Measurements from ENCODE around the gene PCSK6. TPM values are rescaled to one million over a fixed set of nuclear protein-coding genes. Genes with fewer than 3 reads are reported as not detected.

Gene PCSK6
- total and polyA plus RNA-seq, 9 donors = 3.8 to 26.0 (median 13.0) TPM

DNA sequence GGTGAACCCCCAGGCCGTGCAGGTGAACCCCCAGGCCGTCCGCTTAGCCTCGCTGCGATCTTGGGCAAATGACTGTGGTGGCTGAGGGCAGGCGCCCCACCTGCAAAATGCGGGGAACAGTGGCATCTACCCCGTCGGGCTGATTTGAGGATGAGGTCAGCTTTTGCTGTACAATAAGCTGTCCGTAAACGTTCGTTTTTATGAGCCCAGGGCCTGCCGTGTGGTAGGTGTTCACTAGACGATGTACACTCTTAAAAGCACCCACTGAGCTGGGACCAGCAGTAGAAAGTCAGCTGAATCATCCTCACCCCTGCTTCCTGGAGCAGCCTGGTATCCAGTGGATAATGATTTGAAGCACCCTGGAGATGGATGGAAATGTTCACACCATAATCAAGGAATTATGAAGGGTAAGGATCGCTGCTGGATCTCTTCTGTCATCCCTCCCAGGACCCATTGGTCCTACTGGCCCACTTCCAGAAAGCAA, 943 bp upstream of the PCSK6 start:
- WGBS, 3 donors = 90 to 93% (median 92%) methylated on average over 15 of the region's 15 CpGs
- Histone ChIP-seq H3K27ac (no peak overlapping the region), H3K9me3 (no peaks in the 10 kb centered on the region), H3K4me1 (ENCODE audit: insufficient read depth) (no peaks in the 10 kb centered on the region), H3K4me3 (no peak overlapping the region), H3K36me3 (no peaks in the 10 kb centered on the region), H3K27me3 (no peaks in the 10 kb centered on the region)
- no peak for DNase-seq
- no peak for TF ChIP-seq POLR2A (IDR thresholded peaks at IDR 0.05)
- TF ChIP-seq, protein P1, sequence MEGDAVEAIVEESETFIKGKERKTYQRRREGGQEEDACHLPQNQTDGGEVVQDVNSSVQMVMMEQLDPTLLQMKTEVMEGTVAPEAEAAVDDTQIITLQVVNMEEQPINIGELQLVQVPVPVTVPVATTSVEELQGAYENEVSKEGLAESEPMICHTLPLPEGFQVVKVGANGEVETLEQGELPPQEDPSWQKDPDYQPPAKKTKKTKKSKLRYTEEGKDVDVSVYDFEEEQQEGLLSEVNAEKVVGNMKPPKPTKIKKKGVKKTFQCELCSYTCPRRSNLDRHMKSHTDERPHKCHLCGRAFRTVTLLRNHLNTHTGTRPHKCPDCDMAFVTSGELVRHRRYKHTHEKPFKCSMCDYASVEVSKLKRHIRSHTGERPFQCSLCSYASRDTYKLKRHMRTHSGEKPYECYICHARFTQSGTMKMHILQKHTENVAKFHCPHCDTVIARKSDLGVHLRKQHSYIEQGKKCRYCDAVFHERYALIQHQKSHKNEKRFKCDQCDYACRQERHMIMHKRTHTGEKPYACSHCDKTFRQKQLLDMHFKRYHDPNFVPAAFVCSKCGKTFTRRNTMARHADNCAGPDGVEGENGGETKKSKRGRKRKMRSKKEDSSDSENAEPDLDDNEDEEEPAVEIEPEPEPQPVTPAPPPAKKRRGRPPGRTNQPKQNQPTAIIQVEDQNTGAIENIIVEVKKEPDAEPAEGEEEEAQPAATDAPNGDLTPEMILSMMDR (IDR thresholded peaks at IDR 0.05) = no peak
- intact Hi-C loops (cut with DNase I) = loop anchor here in 1 of 4 donors (10.0 kb wide), 1 partner anchor 186 kb away; no protein-coding TSS in a partner anchor

DNA sequence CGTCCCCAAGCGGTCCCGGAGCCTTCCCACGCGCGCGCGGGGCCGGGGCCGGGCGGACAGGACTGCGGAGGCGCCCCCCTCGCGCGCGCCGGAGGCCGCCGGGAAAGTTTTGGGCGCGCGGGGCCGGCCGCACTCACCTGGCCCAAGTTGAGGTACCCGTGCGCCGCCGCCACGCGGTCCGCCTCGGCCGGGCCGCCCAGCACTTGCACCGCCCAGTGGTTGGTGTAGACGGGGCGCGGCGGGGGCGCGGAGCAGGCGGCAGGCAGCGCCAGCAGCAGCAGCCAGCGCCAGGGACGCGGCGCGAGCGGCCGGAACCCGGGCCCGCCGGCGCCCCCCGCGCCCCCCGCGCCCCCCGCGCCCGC, 289 bp downstream of the PCSK6 start:
- H3K27ac ChIP-seq = no peak overlapping the region
- H3K4me1 ChIP-seq (ENCODE audit: insufficient read depth) = no peaks in the 10 kb centered on the region
- no peak for TF ChIP-seq POLR2A (IDR thresholded peaks at IDR 0.05)
- TF ChIP-seq, protein P1 (IDR thresholded peaks at IDR 0.05) = no peak
- TF ChIP-seq EP300 (IDR thresholded peaks at IDR 0.05) = no peak
- DNase-seq = peak in 3 of 5 donors; percentile 46 to 60 (median 52)
- intact Hi-C loops (cut with DNase I) = no loop called here
- no peaks in the 10 kb centered on the region for H3K9me3 ChIP-seq
- peak overlapping the region; percentile 10 for H3K4me3 ChIP-seq
- no peaks in the 10 kb centered on the region for H3K27me3 ChIP-seq
- no peaks in the 10 kb centered on the region for H3K36me3 ChIP-seq
- 0 to 1% (median 1%) methylated on average over 8 to 60 of the region's 62 CpGs for WGBS, 3 donors

DNA sequence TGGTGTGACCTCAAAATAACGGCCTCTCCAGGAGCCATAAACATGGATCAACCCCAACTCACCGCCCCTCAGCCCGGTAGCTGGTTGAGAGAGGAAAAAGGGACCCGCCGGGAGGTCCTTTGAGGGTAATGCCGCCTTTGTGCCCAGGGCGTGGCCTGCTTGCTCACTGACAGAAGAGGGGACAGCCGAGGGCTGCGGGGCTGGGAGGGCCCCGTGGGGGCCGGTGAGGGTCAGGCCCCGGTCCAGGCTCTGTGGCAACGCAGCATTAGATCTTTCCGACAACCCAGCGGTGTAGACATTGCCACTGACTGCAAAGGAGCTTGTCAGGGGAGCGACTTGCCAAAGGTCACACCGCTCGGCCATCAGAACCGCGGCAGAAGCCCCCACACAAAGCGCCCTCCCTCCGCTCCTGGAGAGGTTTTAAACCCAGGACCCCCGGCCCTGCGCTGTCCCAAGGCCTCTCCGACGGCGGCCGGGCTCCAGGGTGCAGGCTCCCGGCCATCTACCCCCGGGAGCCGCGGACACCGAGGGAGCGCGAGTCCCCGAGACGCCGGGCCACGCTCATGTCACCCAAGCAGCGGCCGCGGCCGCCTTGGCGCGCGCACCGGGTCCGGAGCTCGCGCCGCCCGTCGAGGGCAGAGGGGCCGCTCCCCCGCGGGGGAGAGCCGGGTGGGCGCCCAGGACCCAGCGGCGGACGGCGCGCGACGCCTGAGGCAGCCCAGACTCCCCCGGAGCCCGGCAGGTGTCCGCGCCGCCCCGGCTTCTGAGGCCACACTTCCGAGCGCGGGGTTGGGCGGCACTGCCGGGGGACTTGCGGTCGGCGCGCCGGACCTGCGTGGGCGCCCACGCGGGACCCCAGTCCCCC, 975 bp downstream of the PCSK6 start:
- peak in 1 of 5 donors; percentile 22 for DNase-seq
- Histone ChIP-seq H3K9me3 (no peaks in the 10 kb centered on the region), H3K4me1 (ENCODE audit: insufficient read depth) (no peaks in the 10 kb centered on the region), H3K27me3 (no peaks in the 10 kb centered on the region), H3K4me3 (peak overlapping the region; percentile 10), H3K27ac (no peak overlapping the region), H3K36me3 (no peaks in the 10 kb centered on the region)
- TF ChIP-seq, protein P1 (IDR thresholded peaks at IDR 0.05) = no peak
- TF ChIP-seq POLR2A (IDR thresholded peaks at IDR 0.05) (no peak), EP300 (IDR thresholded peaks at IDR 0.05) (no peak)
- 15 to 27% (median 20%) methylated on average over 45 to 85 of the region's 85 CpGs for WGBS, 3 donors
- intact Hi-C loops (cut with DNase I) = no loop called here

DNA sequence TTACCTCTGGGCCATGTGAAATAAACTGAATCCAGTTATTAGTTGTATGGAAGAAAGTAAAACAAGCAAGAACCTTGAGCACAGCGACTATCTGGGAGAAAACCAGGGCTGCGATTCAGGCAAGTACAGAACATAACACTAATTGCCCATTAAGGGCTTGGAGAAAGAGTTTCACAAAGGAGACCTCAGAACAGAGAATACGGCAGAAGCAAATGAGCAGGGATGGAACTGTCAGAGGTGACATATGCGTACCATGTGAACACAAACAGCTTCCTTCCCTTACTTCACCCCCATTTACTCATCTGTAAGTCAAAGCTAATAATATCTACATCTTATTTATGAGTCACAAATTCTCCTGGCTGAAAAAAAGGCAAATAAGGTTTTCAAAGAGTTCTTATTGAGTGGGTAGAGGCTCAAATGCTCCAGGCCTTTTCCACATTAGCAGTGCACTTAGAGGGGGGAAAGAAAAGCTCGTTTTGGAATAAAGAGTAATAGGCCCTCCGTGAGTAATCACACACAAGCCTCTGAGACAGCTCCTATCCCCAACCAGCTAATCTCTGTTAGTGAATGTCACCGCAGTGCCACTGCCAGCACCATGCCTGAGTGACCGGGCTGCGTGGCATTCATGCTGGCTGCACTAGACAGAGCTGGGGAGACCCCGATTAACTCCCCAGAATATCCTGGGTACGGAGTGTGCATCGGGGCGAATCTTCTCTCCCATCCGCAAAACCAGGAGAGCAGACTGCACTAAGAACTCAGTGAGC, 2.6 kb downstream of the PCSK6 start:
- DNase-seq = no peak
- no peaks in the 10 kb centered on the region for H3K27me3 ChIP-seq
- WGBS, 3 donors = 87 to 91% (median 88%) methylated on average over 14 of the region's 14 CpGs
- no peak overlapping the region for H3K4me3 ChIP-seq
- H3K9me3 ChIP-seq = no peaks in the 10 kb centered on the region
- H3K36me3 ChIP-seq = no peaks in the 10 kb centered on the region
- TF ChIP-seq POLR2A (IDR thresholded peaks at IDR 0.05) (no peak), EP300 (IDR thresholded peaks at IDR 0.05) (no peak)
- TF ChIP-seq, protein P1 (IDR thresholded peaks at IDR 0.05) = no peak
- no peaks in the 10 kb centered on the region for H3K4me1 ChIP-seq (ENCODE audit: insufficient read depth)
- H3K27ac ChIP-seq = no peak overlapping the region
- intact Hi-C loops (cut with DNase I) = no loop called here
